Measurements from ENCODE around the gene IQGAP2. TPM values are rescaled to one million over a fixed set of nuclear protein-coding genes. Genes with fewer than 3 reads are reported as not detected.

Gene IQGAP2
- total and polyA plus RNA-seq, 2 of the 8 experiments (the other 6 are each of a cell fraction or from before 2014, with no cell fraction given): 19.7 to 66.0 TPM

DNA sequence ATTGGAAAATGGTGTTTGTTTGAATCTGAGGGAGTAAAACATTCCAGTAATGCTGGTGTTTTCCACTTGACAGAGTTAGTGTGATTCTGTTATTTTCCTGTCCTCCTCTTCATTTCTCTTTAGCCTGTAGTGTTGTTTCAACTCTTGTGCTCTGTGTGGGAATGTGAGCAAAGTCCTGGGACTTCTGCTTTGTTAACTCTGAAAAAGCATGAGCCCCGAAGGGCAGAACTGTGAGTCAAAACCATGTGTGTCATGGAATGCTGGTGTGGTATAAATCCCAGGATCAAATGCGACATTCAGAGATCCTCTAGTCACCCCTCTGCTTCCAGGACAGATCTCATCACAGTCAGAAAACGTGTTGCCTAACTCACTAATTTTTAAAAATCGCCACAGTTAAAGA, 321.8 kb downstream of the IQGAP2 start:
- Histone ChIP-seq H3K27me3 (replicated peaks in 1 of 4; ENCODE audit: control insufficient read depth in 3 of 4, extremely low read depth in 1 of 4, insufficient read depth in 3 of 4, low read length in 3 of 4) (no peaks in the 10 kb centered on the region), H3K79me1 (ENCODE audit: low read depth, low read length) (peaks cover 7% of the 10 kb centered on the region; the same call in 1 of the 2 replicates), H2BK5ac (ENCODE audit: low read depth, low read length) (no peak overlapping the region), H2BK15ac (ENCODE audit: low read length) (no peak overlapping the region), H3K4me1 (replicated peaks in 1 of 4; ENCODE audit: control insufficient read depth in 3 of 4, insufficient read depth in 4 of 4, low read length in 3 of 4) (no peaks in the 10 kb centered on the region), H3K14ac (ENCODE audit: insufficient read length) (no peak overlapping the region), H3K23me2 (ENCODE audit: low read depth, low read length) (no peaks in the 10 kb centered on the region), H4K5ac (ENCODE audit: insufficient read length, low read depth, low read length) (no peak overlapping the region), H2BK20ac (ENCODE audit: low read length) (no peak overlapping the region), H2BK12ac (ENCODE audit: low read depth, low read length) (no peak overlapping the region), H3K18ac (ENCODE audit: extremely low read depth, low read length) (no peak overlapping the region), H4K8ac (ENCODE audit: extremely low read depth, insufficient read depth, low read length) (no peak overlapping the region), H2AFZ (ENCODE audit: low read length) (no peak overlapping the region), H3K36me3 (ENCODE audit: control insufficient read depth in 2 of 4, insufficient read depth in 4 of 4, low read length in 3 of 4) (peaks cover 0 to 4% (median 2%) of the 10 kb centered on the region in 4 experiments; a peak in 3 of 8 replicates), H3K4me3 (ENCODE audit: extremely low read depth in 1 of 4, insufficient read depth in 2 of 4, low read depth in 3 of 4, low read length in 4 of 4) (no peak overlapping the region), H2AK5ac (ENCODE audit: low read depth, low read length) (no peak overlapping the region), H3K79me2 (ENCODE audit: control insufficient read depth in 1 of 2, insufficient read depth in 2 of 2, low read length in 2 of 2) (peaks cover 0 to 37% of the 10 kb centered on the region in 2 experiments; a peak in 2 of 4 replicates), H2BK120ac (replicated peaks; ENCODE audit: low read depth, low read length) (no peak overlapping the region), H3K56ac (replicated peaks; ENCODE audit: insufficient read length, low read depth, low read length) (no peak overlapping the region), H3K4ac (replicated peaks; ENCODE audit: insufficient read length, low read depth, low read length) (no peak overlapping the region), H3K4me2 (ENCODE audit: insufficient read depth in 1 of 2, low read depth in 2 of 2, low read length in 2 of 2) (no peak overlapping the region), H3K27ac (ENCODE audit: low read depth, low read length) (no peak overlapping the region), H4K20me1 (replicated peaks in 1 of 2; ENCODE audit: control insufficient read depth in 1 of 2, insufficient read depth in 2 of 2, low read length in 2 of 2) (peaks cover 2 to 3% of the 10 kb centered on the region in 2 experiments), H3K9ac (replicated peaks in 1 of 4; ENCODE audit: extremely low read depth in 1 of 4, low read depth in 3 of 4, low read length in 3 of 4) (no peak overlapping the region), H3K23ac (ENCODE audit: insufficient read length) (no peak overlapping the region), H3K9me3 (ENCODE audit: insufficient read depth in 2 of 2, low read depth in 1 of 2, low read length in 1 of 2) (peaks cover 6 to 10% of the 10 kb centered on the region in 2 experiments), H4K91ac (replicated peaks; ENCODE audit: insufficient read length, low read length) (no peak overlapping the region)
- TF ChIP-seq GTF2F1 (IDR thresholded peaks at IDR 0.05; ENCODE audit: borderline replicate concordance, low read depth, low read length): no peak
- no peak for TF ChIP-seq HDAC2 (IDR thresholded peaks at IDR 0.05; ENCODE audit: borderline replicate concordance in 1 of 2, low read depth in 2 of 2, low read length in 2 of 2)
- no peak for TF ChIP-seq HDAC6 (IDR thresholded peaks at IDR 0.05; ENCODE audit: low read depth, low read length)
- no peak for TF ChIP-seq EZH2 (IDR thresholded peaks at IDR 0.05; ENCODE audit: low read depth, low read length, severe bottlenecking)
- 77% methylated on average over 4 of the region's 4 CpGs; no CpG with 5 or more reads in 1 of the 2 experiments for WGBS, 2 experiments (ENCODE audit: extremely low coverage in 1 of 2, insufficient coverage in 1 of 2, insufficient read length in 1 of 2, insufficient replicate concordance in 2 of 2, low coverage in 1 of 2, low lambda C conversion rate in 2 of 2, missing lambda C conversion rate in 1 of 2)
- no peak for DNase-seq (ENCODE audit: low read depth in 1 of 2, low spot score in 2 of 2)
- POLR2A ChIA-PET (ENCODE audit: partially characterized antibody): no interaction called here
- CTCF ChIA-PET (ENCODE audit: partially characterized antibody): interaction anchor here (1.0 kb wide), 1 partner anchor 416 kb away, joined by 3 read pairs; no protein-coding TSS in a partner anchor
- FAIRE-seq: no peak

Data from H1 (cell line).